Transverse colon (tissue), 4 donors: ENCODE data around the gene PDE2A. TPM values are rescaled to one million over a fixed set of nuclear protein-coding genes. Genes with fewer than 3 reads are reported as not detected.

Source experiments
- DNase-seq: peaks from one replicate; pipeline ENCODE4 v3.0.0-alpha.2; 2019
- H3K27ac ChIP-seq, 4 donors: fragments of 200-600 bp; sonication (generic); 2 replicates each; pipeline ENCODE4 v1.5.1; 2016 to 2018; ENCODE audit warnings: inconsistent platforms in 4 of 4
- H3K27me3 ChIP-seq: fragments of 200-600 bp; sonication (generic); 2 replicates; pipeline ENCODE4 v1.5.1; 2017; ENCODE audit warnings: inconsistent platforms
- H3K36me3 ChIP-seq, 4 donors: fragments of 200-600 bp; sonication (generic); 2 replicates each; pipeline ENCODE4 v1.5.1; 2017 to 2019; ENCODE audit warnings: inconsistent platforms in 4 of 4
- H3K4me1 ChIP-seq, 4 donors: fragments of 200-600 bp; sonication (generic); 2 replicates each; pipeline ENCODE4 v1.5.1; 2017 to 2020; ENCODE audit warnings: inconsistent platforms in 4 of 4
- H3K4me3 ChIP-seq, 4 donors: fragments of 200-600 bp; sonication (generic); 1 replicate in 1 of 4; 2 replicates in 3 of 4; pipeline versions ENCODE4 v1.5.1 to v1.6.1; 2017 to 2019; ENCODE audit warnings: inconsistent platforms in 4 of 4
- H3K9me3 ChIP-seq, 2 donors: fragments of 200-600 bp; sonication (generic); 2 replicates each; pipeline ENCODE4 v1.5.1; 2017 to 2019; ENCODE audit warnings: inconsistent platforms in 2 of 2
- CTCF ChIP-seq, 5 experiments: fragments of 200-600 bp in 3 of 5; fragments of 450-650 bp in 2 of 5; sonication (generic) in 3 of 5; IDR thresholded peaks; 1 replicate in 2 of 5; 2 replicates in 3 of 5; pipeline ENCODE4 v1.5.1; 2016 to 2017; ENCODE audit warnings: antibody characterized with exemption in 5 of 5, inconsistent platforms in 3 of 5, mild to moderate bottlenecking in 2 of 5, moderate library complexity in 1 of 5
- EP300 ChIP-seq: sonication (generic); formaldehyde crosslinking; IDR thresholded peaks from one replicate; pipeline ENCODE4 v1.6.1; 2017; ENCODE audit warnings: antibody characterized with exemption, low read depth
- POLR2A ChIP-seq: fragments of 450-650 bp; IDR thresholded peaks from one replicate; pipeline ENCODE4 v1.6.1; 2016; ENCODE audit warnings: antibody characterized with exemption, mild to moderate bottlenecking, moderate library complexity
- POLR2AphosphoS5 ChIP-seq, 3 donors: sonication (generic); formaldehyde crosslinking; IDR thresholded peaks; one replicate each; pipeline ENCODE4 v1.6.1; 2016; ENCODE audit warnings: antibody characterized with exemption in 3 of 3
- WGBS, 2 donors: methylation state at CpG; one replicate each; pipeline ENCODE4 v1.1.5; 2018; ENCODE audit warnings: low coverage in 1 of 2; 5-methylcytosine and 5-hydroxymethylcytosine counted together
- in situ Hi-C, 4 donors: fragments of 200-750 bp; cut with MboI; loops; one replicate each; pipeline versions ENCODE4 v1.15.0 to v1.15.1; 2017; ENCODE audit warnings: low sequenced_read_pairs in 3 of 4, low pct_ligation_motif_present in 1 of 4, low pct_unique_long_range_greater_than_20kb in 1 of 4
- intact Hi-C: fragments of 100-400 bp; cut with DNase I; formaldehyde crosslinking; loops from one replicate; pipeline ENCODE4 v1.15.1; 2023; ENCODE audit warnings: low total_unique reads
- total RNA-seq, 4 donors: library from RNA; depleted of rRNA; stranded (reverse); fragments of >200 nt; gene quantifications; one replicate each; pipeline ENCODE4 v1.1.0, GENCODE V29; 2016

Gene PDE2A
- total RNA-seq, 4 donors from 2014 or later: 6.6 to 41.9 (median 17.1) TPM

GRCh38 chr11:72685560-72686480 is 11.6 kb upstream of the PDE2A start:
- TF ChIP-seq POLR2A: no peak
- TF ChIP-seq POLR2AphosphoS5 (IDR thresholded peaks at IDR 0.05): peak in 2 of 3 donors; percentile 18 to 53
- Histone ChIP-seq H3K9me3 (no peaks in the 10 kb centered on the region), H3K27ac (peak overlapping the region; percentile 53 to 63 (median 56)), H3K4me1 (peaks cover 0 to 5% (median 0%) of the 10 kb centered on the region in 4 donors), H3K4me3 (no peak overlapping the region), H3K36me3 (peaks cover 0 to 4% (median 2%) of the 10 kb centered on the region in 4 donors), H3K27me3 (peaks cover under 1% of the 10 kb centered on the region)
- intact Hi-C loops (no loop called here), in situ Hi-C loops (no loop called here)
- 69 to 76% methylated on average over 2 to 24 of the region's 24 CpGs for WGBS, 2 donors
- peak; percentile 35 for DNase-seq

GRCh38 chr11:72684236-72684912 is 10.2 kb upstream of the PDE2A start:
- Histone ChIP-seq H3K4me1 (peaks cover 0 to 5% (median 0%) of the 10 kb centered on the region in 4 donors), H3K36me3 (peaks cover 0 to 4% (median 2%) of the 10 kb centered on the region in 4 donors), H3K27me3 (peaks cover 13% of the 10 kb centered on the region), H3K4me3 (no peak overlapping the region), H3K9me3 (no peaks in the 10 kb centered on the region), H3K27ac (peak overlapping the region in 2 of 4 donors; percentile 19 to 43)
- WGBS, 2 donors: 75% methylated on average over 7 of the region's 9 CpGs; no CpG with 5 or more reads in 1 of the 2 donors
- DNase-seq: peak; percentile 58
- TF ChIP-seq POLR2A (no peak), CTCF (IDR thresholded peaks at IDR 0.05) (peak; percentile 34 to 53 (median 41))
- intact Hi-C loops (loop anchor here (5.0 kb wide), 2 partner anchors 97 to 197 kb away; no protein-coding TSS in a partner anchor), in situ Hi-C loops (no loop called here)

GRCh38 chr11:72683782-72684200 is 9.6 kb upstream of the PDE2A start:
- intact Hi-C loops: loop anchor here (5.0 kb wide), 2 partner anchors 96 to 196 kb away; no protein-coding TSS in a partner anchor

GRCh38 chr11:72682858-72683243 is 8.6 kb upstream of the PDE2A start:
- intact Hi-C loops (loop anchor here (5.0 kb wide), 2 partner anchors 96 to 196 kb away; no protein-coding TSS in a partner anchor), in situ Hi-C loops (no loop called here)
- WGBS, 2 donors: 69% methylated on average over 4 of the region's 4 CpGs; no CpG with 5 or more reads in 1 of the 2 donors
- Histone ChIP-seq H3K9me3 (no peaks in the 10 kb centered on the region), H3K27me3 (peaks cover 28% of the 10 kb centered on the region), H3K36me3 (no peaks in the 10 kb centered on the region), H3K4me1 (peaks cover 0 to 5% (median 0%) of the 10 kb centered on the region in 4 donors), H3K4me3 (no peak overlapping the region), H3K27ac (no peak overlapping the region)
- no peak for DNase-seq
- TF ChIP-seq CTCF (IDR thresholded peaks at IDR 0.05) (no peak), POLR2AphosphoS5 (IDR thresholded peaks at IDR 0.05) (no peak), EP300 (no peak), POLR2A (no peak)

More at GRCh38 chr11:72683782-72684200, 9.6 kb upstream of the PDE2A start:
- Histone ChIP-seq H3K4me3 (no peak overlapping the region), H3K27ac (peak overlapping the region in 1 of 4 donors; percentile 8), H3K27me3 (peaks cover 19% of the 10 kb centered on the region), H3K36me3 (peaks cover 0 to 3% (median 0%) of the 10 kb centered on the region in 4 donors), H3K9me3 (no peaks in the 10 kb centered on the region), H3K4me1 (peaks cover 0 to 5% (median 0%) of the 10 kb centered on the region in 4 donors)
- peak; percentile 90 to 96 (median 92) for TF ChIP-seq CTCF (IDR thresholded peaks at IDR 0.05)
- no peak for TF ChIP-seq POLR2AphosphoS5 (IDR thresholded peaks at IDR 0.05)
- peak; percentile 60 for DNase-seq
- in situ Hi-C loops: no loop called here
- 64% methylated on average over 7 of the region's 7 CpGs; no CpG with 5 or more reads in 1 of the 2 donors for WGBS, 2 donors
